ENCODE results near the gene PCGF1.

DNA sequence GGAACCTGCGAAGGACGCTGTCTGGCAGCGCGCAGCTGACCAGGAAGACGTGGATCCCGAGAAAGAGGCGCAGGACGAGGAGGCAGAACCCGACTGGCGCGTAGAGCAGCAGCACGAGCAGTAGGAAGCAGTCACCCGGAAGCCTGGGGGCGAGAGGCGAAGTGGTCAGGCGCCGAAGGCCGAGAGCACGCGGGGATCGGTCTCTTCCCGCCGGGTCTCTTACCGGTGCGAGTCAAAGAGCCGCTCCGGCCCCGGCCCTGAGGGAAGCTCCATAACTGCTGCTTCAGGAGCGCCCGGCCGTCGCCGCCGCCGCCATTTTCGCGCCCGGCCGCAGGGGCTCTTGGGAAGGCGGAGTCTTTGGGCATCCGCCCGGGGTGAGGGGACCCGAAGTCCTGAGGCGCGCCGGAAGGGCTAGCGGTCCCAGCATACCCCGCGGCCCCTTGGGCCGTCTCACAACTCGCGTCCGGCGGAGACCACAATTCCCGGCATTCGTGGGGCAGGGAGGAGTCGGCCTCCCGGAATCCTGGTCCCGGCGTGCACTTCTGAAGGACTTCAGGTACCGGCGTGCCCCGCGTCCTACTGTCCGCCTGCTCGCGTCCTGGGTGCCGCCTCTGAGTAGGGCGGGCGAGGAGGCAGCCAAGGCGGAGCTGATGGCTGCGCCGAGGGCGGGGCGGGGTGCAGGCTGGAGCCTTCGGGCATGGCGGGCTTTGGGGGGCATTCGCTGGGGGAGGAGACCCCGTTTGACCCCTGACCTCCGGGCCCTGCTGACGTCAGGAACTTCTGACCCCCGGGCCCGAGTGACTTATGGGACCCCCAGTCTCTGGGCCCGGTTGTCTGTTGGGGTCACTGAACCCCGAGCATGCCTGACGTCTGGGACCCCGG, 22.1 kb upstream of the PCGF1 start, which contains the start of the genes AUP1 and HTRA2:
- TF ChIP-seq, protein P1, sequence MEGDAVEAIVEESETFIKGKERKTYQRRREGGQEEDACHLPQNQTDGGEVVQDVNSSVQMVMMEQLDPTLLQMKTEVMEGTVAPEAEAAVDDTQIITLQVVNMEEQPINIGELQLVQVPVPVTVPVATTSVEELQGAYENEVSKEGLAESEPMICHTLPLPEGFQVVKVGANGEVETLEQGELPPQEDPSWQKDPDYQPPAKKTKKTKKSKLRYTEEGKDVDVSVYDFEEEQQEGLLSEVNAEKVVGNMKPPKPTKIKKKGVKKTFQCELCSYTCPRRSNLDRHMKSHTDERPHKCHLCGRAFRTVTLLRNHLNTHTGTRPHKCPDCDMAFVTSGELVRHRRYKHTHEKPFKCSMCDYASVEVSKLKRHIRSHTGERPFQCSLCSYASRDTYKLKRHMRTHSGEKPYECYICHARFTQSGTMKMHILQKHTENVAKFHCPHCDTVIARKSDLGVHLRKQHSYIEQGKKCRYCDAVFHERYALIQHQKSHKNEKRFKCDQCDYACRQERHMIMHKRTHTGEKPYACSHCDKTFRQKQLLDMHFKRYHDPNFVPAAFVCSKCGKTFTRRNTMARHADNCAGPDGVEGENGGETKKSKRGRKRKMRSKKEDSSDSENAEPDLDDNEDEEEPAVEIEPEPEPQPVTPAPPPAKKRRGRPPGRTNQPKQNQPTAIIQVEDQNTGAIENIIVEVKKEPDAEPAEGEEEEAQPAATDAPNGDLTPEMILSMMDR (IDR thresholded peaks at IDR 0.05; ENCODE audit: low read length): no peak
- no peak for TF ChIP-seq EZH2 (IDR thresholded peaks at IDR 0.05; ENCODE audit: borderline replicate concordance, low read length)
